ENCODE data around the gene APMAP. TPM values are rescaled to one million over a fixed set of nuclear protein-coding genes. Genes with fewer than 3 reads are reported as not detected.

Gene APMAP
- total and polyA plus RNA-seq, 10 of the 15 experiments (the other 5 are each of a cell fraction or from before 2014, with no cell fraction given): 12.1 to 60.2 (median 32.7) TPM

DNA sequence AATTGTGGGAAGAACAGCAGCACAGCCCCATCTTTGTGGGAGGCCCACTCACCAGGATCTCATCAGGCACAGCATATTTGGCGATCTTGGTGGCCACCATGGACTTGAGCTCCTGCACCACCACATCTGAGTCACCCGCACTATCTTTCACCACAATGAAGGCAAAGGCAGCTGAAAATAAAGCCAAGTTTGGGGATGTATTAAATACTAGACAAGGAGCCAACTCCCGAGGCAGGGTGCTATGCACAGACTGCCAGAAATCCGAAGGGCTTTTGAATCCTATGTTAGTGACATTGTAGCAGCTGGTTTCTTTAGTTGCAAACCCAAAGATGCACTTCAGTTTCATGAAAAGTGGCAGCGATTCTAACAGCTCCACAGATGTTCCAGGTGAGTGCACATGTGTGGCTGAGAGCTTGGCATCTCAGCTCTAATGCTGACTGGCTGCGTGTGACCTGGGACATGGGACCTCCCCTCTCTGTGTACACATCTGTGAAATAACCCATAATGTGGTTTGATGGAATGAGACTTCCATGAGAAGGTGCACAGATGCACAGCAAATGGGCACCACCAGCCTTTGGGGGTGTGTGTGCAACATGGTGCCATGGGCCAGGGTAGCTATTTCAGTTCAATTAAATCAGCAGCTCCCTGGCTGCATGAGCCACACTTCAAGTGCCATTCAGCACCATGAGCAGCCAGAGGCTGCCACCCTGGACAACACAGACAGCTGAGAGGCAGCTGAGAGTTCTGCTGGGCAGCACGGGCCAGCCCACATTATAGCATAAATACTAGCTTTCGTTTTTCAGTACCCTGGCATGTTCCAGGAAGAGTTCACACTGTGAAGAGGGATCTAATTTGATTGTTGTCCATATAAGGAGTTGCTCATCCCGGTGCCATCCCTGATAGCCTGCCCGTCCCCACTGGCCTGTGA lies 16.9 kb upstream of the APMAP start:
- H3K9ac ChIP-seq (ENCODE audit: control insufficient read depth, insufficient read depth, low read length): no peak overlapping the region
- no peaks in the 10 kb centered on the region for H4K20me1 ChIP-seq (ENCODE audit: control insufficient read depth, insufficient read depth)
- no peak for DNase-seq (ENCODE audit: low read depth, low spot score)
- POLR2A ChIA-PET: no interaction called here
- WGBS (ENCODE audit: insufficient coverage, insufficient replicate concordance, low lambda C conversion rate, missing lambda C conversion rate): 85% methylated on average over 10 of the region's 10 CpGs
- H3K79me2 ChIP-seq (ENCODE audit: control insufficient read depth, insufficient read depth, low read length): no peaks in the 10 kb centered on the region
- H3K27me3 ChIP-seq (replicated peaks in 1 of 2; ENCODE audit: control insufficient read depth in 2 of 2, insufficient read depth in 2 of 2, low read length in 1 of 2): no peaks in the 10 kb centered on the region
- RAD21 ChIA-PET (ENCODE audit: unreplicated experiment): no interaction called here
- H3K9me3 ChIP-seq (replicated peaks; ENCODE audit: control insufficient read depth, insufficient read depth, low read length): no peaks in the 10 kb centered on the region
- no peak for TF ChIP-seq ATF7 (IDR thresholded peaks at IDR 0.05; ENCODE audit: low read depth)
- no peak for TF ChIP-seq ZNF622 (IDR thresholded peaks at IDR 0.05)
- no peak for TF ChIP-seq SREBF2 (IDR thresholded peaks at IDR 0.05; ENCODE audit: low read length)
- no peak for TF ChIP-seq YY1 (IDR thresholded peaks at IDR 0.05; ENCODE audit: low read depth, low read length)
- no peak for TF ChIP-seq NR2C1 (IDR thresholded peaks at IDR 0.05)
- TF ChIP-seq MTA3 (IDR thresholded peaks at IDR 0.05; ENCODE audit: borderline replicate concordance, low read length): no peak
- no peak for TF ChIP-seq CBX5 (IDR thresholded peaks at IDR 0.05; ENCODE audit: low read depth)
- TF ChIP-seq TAF1 (IDR thresholded peaks at IDR 0.05; ENCODE audit: borderline replicate concordance, low read depth, low read length): no peak
- no peak for TF ChIP-seq ZSCAN29 (IDR thresholded peaks at IDR 0.05)
- TF ChIP-seq KLF5 (IDR thresholded peaks at IDR 0.05; ENCODE audit: partially characterized antibody): no peak
- no peak for TF ChIP-seq NR2C2 (IDR thresholded peaks at IDR 0.05; ENCODE audit: borderline replicate concordance, control insufficient read depth, insufficient read length, low read depth)
- no peak for TF ChIP-seq SMC3 (IDR thresholded peaks at IDR 0.05; ENCODE audit: borderline replicate concordance, low read length)
- TF ChIP-seq JUND (IDR thresholded peaks at IDR 0.05; ENCODE audit: low read depth, low read length): no peak
- intact Hi-C loops (cut with micrococcal nuclease; ENCODE audit: unreplicated experiment) (no loop called here), in situ Hi-C loops (cut with MboI) (no loop called here)
- H3K27ac ChIP-seq (ENCODE audit: control insufficient read depth, insufficient read depth): no peak overlapping the region
- peaks cover 12 to 18% of the 10 kb centered on the region in 2 experiments; a peak in 3 of 4 replicates for H3K36me3 ChIP-seq (ENCODE audit: control insufficient read depth in 2 of 2, insufficient read depth in 2 of 2, low read length in 1 of 2)
- no peak for FAIRE-seq
- SMC1A ChIA-PET (ENCODE audit: uncharacterized antibody, unreplicated experiment): interaction anchor here (1.0 to 1.3 kb wide), 2 partner anchors 50 to 56 kb away, joined by 3 read pairs; no protein-coding TSS in a partner anchor
- CTCF ChIA-PET: interaction anchor here (0.8 to 3.0 kb wide), 4 partner anchors 13 to 56 kb away, joined by 3 to 9 read pairs (median 4); partner anchors contain the start of gene ACSS1
- no peak overlapping the region for H3K4me2 ChIP-seq (ENCODE audit: control insufficient read depth, insufficient read depth)
- no TSS peak for BruUV-seq (replicated peaks)
- H2AFZ ChIP-seq (ENCODE audit: control insufficient read depth, low read depth, low read length): no peak overlapping the region
- no peak overlapping the region for H3K4me3 ChIP-seq
- ATAC-seq: no peak
- H3K4me1 ChIP-seq (ENCODE audit: control insufficient read depth, insufficient read depth, low read length): no peaks in the 10 kb centered on the region
